SU-DHL-6 (cell line): Measurements from ENCODE around the gene MAPT.
A peak's percentile ranks its signal among the peaks of the same experiment; 100 is the strongest.

Experiments
- H2AFZ ChIP-seq: fragments of 200-600 bp; sonication (generic); 2 replicates; pipeline ENCODE4 v1.6.1; 2014; ENCODE audit warnings: low read depth, mild to moderate bottlenecking, moderate library complexity, mixed read lengths, antibody characterized with exemption, low read length; ENCODE audit not compliant: severe bottlenecking
- H3F3A ChIP-seq: fragments of 200-600 bp; shearing (Covaris generic); 2 replicates; pipeline ENCODE4 v1.6.0; 2016; ENCODE audit warnings: antibody characterized with exemption, mild to moderate bottlenecking; ENCODE audit not compliant: insufficient read depth
- H3K27ac ChIP-seq: fragments of 200-600 bp; sonication (generic); 2 replicates; pipeline ENCODE4 v1.5.1; 2016; ENCODE audit warnings: low read depth, mild to moderate bottlenecking, low read length, moderate library complexity, mixed read lengths
- H3K27me3 ChIP-seq: fragments of 200-600 bp; sonication (generic), shearing (Covaris generic); 2 replicates; pipeline ENCODE4 v1.6.0; 2014; ENCODE audit warnings: mild to moderate bottlenecking, low read length
- H3K36me3 ChIP-seq: fragments of 200-600 bp; sonication (generic); 2 replicates; pipeline ENCODE4 v1.6.1; 2014; ENCODE audit warnings: mild to moderate bottlenecking, low read length, mixed read lengths
- H3K4me2 ChIP-seq: fragments of 300-600, 200-600 bp; shearing (Covaris generic), sonication (generic); 2 replicates; pipeline ENCODE4 v1.6.0; 2014; ENCODE audit warnings: low read length, low read depth, mild to moderate bottlenecking; ENCODE audit not compliant: poor library complexity, severe bottlenecking
- H3K4me3 ChIP-seq: fragments of 200-600 bp; sonication (generic); 2 replicates; pipeline ENCODE4 v1.5.1; 2014; ENCODE audit warnings: antibody characterized with exemption, low read length, mild to moderate bottlenecking, mixed read lengths; ENCODE audit not compliant: insufficient read depth, poor library complexity, severe bottlenecking
- H3K79me2 ChIP-seq: fragments of 200-600 bp; sonication (generic); 2 replicates; pipeline ENCODE4 v1.6.1; 2014; ENCODE audit warnings: mild to moderate bottlenecking, low read length, moderate library complexity; ENCODE audit not compliant: insufficient read depth
- H3K9ac ChIP-seq: fragments of 200-600 bp; sonication (generic); 2 replicates; pipeline ENCODE4 v1.7.0; 2014; ENCODE audit warnings: mild to moderate bottlenecking, low read length
- H3K9me2 ChIP-seq: fragments of 200-600 bp; sonication (generic); replicated peaks from 2 replicates; pipeline ENCODE4 v1.6.1; 2014; ENCODE audit warnings: low read length; ENCODE audit not compliant: insufficient read depth
- H3K9me3 ChIP-seq: fragments of 200-600 bp; sonication (generic); 2 replicates; pipeline ENCODE4 v1.6.1; 2014; ENCODE audit warnings: low read length, mixed read lengths; ENCODE audit not compliant: insufficient read depth
- H4K20me1 ChIP-seq: fragments of 200-600 bp; sonication (generic); 2 replicates; pipeline ENCODE4 v1.6.1; 2014; ENCODE audit warnings: low read depth, mild to moderate bottlenecking, antibody characterized with exemption, low read length, moderate library complexity, mixed read lengths
- CTCF ChIP-seq: fragments of 200-600 bp; sonication (generic); IDR thresholded peaks from one replicate; pipeline ENCODE4 v1.5.1; 2017; ENCODE audit warnings: antibody characterized with exemption, mild to moderate bottlenecking, low read length, moderate library complexity; ENCODE audit not compliant: insufficient read depth, poor library complexity, severe bottlenecking
- EZH2phosphoT487 ChIP-seq: fragments of 200-600 bp; sonication (generic), shearing (Covaris generic); conservative IDR thresholded peaks from 2 replicates; pipeline ENCODE4 v1.6.1; 2018; ENCODE audit warnings: mild to moderate bottlenecking, antibody characterized with exemption, low read length, moderate library complexity, mixed read lengths

MAPT gene

GRCh38 chr17:46042925-46043324 is 148.6 kb downstream of the MAPT start:
- Histone ChIP-seq H3K27me3 (no peaks in the 10 kb centered on the region), H3K9me2 (no peaks in the 10 kb centered on the region), H3K9me3 (no peaks in the 10 kb centered on the region), H3K36me3 (peaks cover 33% of the 10 kb centered on the region; the same call in 1 of the 2 replicates), H3K4me3 (no peak overlapping the region), H3F3A (peaks cover 3% of the 10 kb centered on the region; the same call in 1 of the 2 replicates), H2AFZ (no peak overlapping the region), H4K20me1 (no peaks in the 10 kb centered on the region), H3K27ac (no peak overlapping the region), H3K79me2 (no peaks in the 10 kb centered on the region), H3K4me2 (no peak overlapping the region), H3K9ac (no peak overlapping the region)
- no peak for TF ChIP-seq CTCF
- no peak for TF ChIP-seq EZH2phosphoT487

- no peaks in the 10 kb centered on the region for H4K20me1 ChIP-seq
These were observed 149.3 kb downstream of the MAPT start for GRCh38 chr17:46043606-46044005.

GRCh38 chr17:46044286-46044928 is 150.1 kb downstream of the MAPT start:
- peaks cover 3% of the 10 kb centered on the region; the same call in 1 of the 2 replicates for H3F3A ChIP-seq
- no peaks in the 10 kb centered on the region for H4K20me1 ChIP-seq
- TF ChIP-seq EZH2phosphoT487, result no peak
- TF ChIP-seq CTCF, result peak; percentile 73
- no peak overlapping the region for H3K9ac ChIP-seq
- H3K79me2 ChIP-seq, result no peaks in the 10 kb centered on the region
- no peak overlapping the region for H3K4me2 ChIP-seq
- no peaks in the 10 kb centered on the region for H3K9me3 ChIP-seq
- H3K27ac ChIP-seq, result no peak overlapping the region
- peaks cover 29% of the 10 kb centered on the region; the same call in 1 of the 2 replicates for H3K36me3 ChIP-seq
- H3K4me3 ChIP-seq, result no peak overlapping the region
- H2AFZ ChIP-seq, result no peak overlapping the region
- H3K27me3 ChIP-seq, result no peaks in the 10 kb centered on the region
- H3K9me2 ChIP-seq, result no peaks in the 10 kb centered on the region

More at GRCh38 chr17:46043606-46044005, 149.3 kb downstream of the MAPT start:
- H2AFZ ChIP-seq, result no peak overlapping the region
- H3K4me3 ChIP-seq, result no peak overlapping the region
- no peaks in the 10 kb centered on the region for H3K27me3 ChIP-seq
- H3K4me2 ChIP-seq, result no peak overlapping the region
- no peak overlapping the region for H3K9ac ChIP-seq
- H3K36me3 ChIP-seq, result peaks cover 29% of the 10 kb centered on the region; the same call in 1 of the 2 replicates
- H3K27ac ChIP-seq, result no peak overlapping the region
- TF ChIP-seq EZH2phosphoT487 (no peak), CTCF (no peak)
- H3F3A ChIP-seq, result peaks cover 3% of the 10 kb centered on the region; the same call in 1 of the 2 replicates
- no peaks in the 10 kb centered on the region for H3K9me3 ChIP-seq
- no peaks in the 10 kb centered on the region for H3K9me2 ChIP-seq
- no peaks in the 10 kb centered on the region for H3K79me2 ChIP-seq
